Measurements from ENCODE around the gene GRAMD4. TPM values are rescaled to one million over a fixed set of nuclear protein-coding genes. Genes with fewer than 3 reads are reported as not detected.
A peak's percentile ranks its signal among the peaks of the same experiment; 100 is the strongest.

Gene GRAMD4, protein sequence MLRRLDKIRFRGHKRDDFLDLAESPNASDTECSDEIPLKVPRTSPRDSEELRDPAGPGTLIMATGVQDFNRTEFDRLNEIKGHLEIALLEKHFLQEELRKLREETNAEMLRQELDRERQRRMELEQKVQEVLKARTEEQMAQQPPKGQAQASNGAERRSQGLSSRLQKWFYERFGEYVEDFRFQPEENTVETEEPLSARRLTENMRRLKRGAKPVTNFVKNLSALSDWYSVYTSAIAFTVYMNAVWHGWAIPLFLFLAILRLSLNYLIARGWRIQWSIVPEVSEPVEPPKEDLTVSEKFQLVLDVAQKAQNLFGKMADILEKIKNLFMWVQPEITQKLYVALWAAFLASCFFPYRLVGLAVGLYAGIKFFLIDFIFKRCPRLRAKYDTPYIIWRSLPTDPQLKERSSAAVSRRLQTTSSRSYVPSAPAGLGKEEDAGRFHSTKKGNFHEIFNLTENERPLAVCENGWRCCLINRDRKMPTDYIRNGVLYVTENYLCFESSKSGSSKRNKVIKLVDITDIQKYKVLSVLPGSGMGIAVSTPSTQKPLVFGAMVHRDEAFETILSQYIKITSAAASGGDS
- total RNA-seq (100 to 1,000 TPM in 3 of 10 donors, 10 to 100 TPM in 7; 53.9 to 143 (median 71.0) TPM), polyA plus RNA-seq (10 to 100 TPM; 29.3 to 33.3 TPM)
- long read RNA-seq, donor 1, full-length matches to known transcripts = 10 of 203 reads
- long read RNA-seq, donor 1, partial matches to known transcripts = 49 of 203 reads
- long read RNA-seq, donor 1, other reads (novel, unspliced or antisense) = 144 of 203 reads
- long read RNA-seq, donor 2, partial matches to known transcripts = 27 of 104 reads
- long read RNA-seq, donor 2, other reads (novel, unspliced or antisense) = 74 of 104 reads
- long read RNA-seq, donor 3, partial matches to known transcripts = 118 of 169 reads
- long read RNA-seq, donor 3, other reads (novel, unspliced or antisense) = 51 of 169 reads

DNA sequence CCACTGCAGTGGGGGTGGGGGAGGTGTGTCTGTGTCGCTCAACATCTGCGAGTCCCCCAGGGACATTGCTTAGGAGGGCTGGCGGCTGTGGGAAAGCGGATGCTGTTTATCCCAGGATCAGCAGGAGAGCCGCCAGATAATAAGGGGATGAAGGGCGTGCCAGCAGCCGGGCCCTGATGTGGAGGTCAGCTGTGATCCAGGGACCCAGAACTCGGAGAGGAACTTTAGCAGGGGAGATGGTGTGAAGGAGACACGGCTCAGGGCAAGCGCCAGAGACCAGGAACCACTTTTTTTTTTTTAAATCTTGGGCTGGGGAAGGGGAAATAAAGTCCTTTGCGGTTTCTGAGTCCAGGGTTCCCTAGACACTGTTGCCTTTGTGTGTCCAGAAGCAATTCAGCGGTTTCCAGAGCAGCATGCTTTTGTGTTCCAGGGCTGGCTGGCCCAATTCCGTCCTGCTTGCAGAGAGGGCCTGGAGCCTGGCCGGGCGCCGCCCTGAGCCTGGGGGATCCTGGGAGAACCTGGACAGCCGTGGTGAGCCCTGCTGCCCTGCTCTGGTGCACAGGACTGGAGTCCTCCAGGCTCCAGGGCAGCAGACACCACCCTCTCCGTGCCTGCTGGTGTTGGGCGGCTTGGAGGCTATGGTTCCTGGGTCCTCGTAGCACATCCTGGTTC, at the start of gene GRAMD4:
Gene GRAMD4 (plus strand): TSS at position 557 of the 672 bp plus-strand sequence. CDS start 6,414 bp downstream, outside the sequence.
- peak; percentile 72 to 74 for DNase-seq
- intact Hi-C loops (cut with DNase I) = loop anchor here in 4 of 10 donors (5.0 kb wide), 2 partner anchors 33 to 43 kb away; no protein-coding TSS in a partner anchor
- 13 to 16% methylated on average over 20 of the region's 20 CpGs for WGBS, 2 donors

DNA sequence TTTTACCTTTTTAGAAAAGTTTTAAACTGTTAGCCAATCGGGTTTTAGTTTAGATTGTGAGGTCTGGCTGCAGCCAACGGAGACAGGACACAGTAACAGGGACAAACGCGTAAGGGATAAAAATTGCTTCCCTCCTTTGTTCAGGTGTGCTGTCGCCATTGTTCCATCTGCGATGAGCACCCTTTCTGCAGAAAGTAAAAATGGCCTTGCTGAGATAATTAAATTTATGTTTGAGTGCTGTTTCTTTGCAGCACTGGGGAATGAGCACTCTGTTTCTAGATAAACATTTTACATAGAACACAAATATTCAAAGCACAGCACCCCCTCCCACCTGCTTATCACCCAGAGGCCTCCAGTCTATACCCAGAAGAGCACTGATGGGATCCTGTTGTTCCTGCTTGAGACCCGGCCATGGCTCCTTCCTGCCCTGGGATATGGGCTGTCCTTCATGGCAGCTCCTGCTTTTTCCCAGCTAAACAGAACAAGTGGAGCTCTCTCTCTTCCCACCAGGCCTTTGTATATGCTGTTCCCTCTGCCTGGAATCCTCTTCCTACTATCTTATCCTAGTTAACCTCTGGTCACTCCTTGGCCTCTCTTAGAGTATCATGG, 48.4 kb upstream of the GRAMD4 start:
- WGBS, 2 donors = 84 to 94% methylated on average over 7 of the region's 7 CpGs

More for the DNA sequence above, at the start of gene GRAMD4:
- Histone ChIP-seq H3K36me3 (no peaks in the 10 kb centered on the region), H3K27me3 (no peaks in the 10 kb centered on the region), H3K9me3 (no peaks in the 10 kb centered on the region), H3K4me3 (peak within 1 kb of the TSS in 1 of 10 donors; percentile 28), H3K4me1 (peaks cover 36 to 79% (median 66%) of the 10 kb centered on the region in 9 donors), H3K27ac (peak within 1 kb of the TSS; percentile 44 to 87 (median 80))
- ATAC-seq = peak; percentile 18 to 74 (median 56)
- TF ChIP-seq, protein P1, sequence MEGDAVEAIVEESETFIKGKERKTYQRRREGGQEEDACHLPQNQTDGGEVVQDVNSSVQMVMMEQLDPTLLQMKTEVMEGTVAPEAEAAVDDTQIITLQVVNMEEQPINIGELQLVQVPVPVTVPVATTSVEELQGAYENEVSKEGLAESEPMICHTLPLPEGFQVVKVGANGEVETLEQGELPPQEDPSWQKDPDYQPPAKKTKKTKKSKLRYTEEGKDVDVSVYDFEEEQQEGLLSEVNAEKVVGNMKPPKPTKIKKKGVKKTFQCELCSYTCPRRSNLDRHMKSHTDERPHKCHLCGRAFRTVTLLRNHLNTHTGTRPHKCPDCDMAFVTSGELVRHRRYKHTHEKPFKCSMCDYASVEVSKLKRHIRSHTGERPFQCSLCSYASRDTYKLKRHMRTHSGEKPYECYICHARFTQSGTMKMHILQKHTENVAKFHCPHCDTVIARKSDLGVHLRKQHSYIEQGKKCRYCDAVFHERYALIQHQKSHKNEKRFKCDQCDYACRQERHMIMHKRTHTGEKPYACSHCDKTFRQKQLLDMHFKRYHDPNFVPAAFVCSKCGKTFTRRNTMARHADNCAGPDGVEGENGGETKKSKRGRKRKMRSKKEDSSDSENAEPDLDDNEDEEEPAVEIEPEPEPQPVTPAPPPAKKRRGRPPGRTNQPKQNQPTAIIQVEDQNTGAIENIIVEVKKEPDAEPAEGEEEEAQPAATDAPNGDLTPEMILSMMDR (IDR thresholded peaks at IDR 0.05) = no peak

DNA sequence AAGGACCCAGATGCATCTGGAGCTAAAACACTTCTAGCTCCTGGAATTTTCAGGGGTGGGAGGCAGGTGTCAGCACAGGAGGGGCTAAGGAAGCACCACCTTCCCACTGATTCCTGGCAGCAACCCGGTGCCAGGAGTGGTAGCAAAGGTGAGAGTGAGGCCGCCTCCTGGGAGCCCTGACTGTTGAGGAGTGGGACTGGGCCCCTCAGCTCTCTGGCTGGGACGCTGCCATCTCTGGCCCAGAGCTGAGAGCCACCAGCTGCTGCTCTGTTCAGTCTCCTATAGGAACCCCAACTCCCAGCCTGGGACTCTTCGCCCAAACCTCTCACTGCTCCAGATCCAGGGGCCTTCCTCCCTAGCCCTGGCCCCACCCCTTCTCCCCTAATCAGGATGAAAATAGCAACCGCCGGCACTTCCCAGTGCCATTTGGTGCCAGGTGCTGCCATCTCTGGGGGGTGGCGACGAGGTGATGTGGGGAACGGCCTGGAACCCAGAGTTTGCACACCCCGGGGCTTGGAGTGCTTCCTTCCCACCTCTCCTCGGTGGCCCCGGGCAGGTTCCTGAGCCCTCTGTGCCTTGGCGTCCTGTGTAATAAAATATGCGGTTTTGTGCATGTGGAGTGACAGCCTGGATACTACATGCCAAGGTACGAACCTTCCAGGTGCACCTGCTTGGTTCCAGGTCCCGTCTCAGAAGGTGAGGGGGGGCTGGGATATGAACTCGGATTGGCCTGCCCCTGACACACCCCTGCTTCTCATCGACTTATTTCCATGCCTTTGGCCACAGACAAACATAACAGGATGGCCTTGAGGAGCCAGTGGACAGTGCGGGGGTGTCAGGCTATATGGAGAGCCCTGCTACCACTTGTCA, 47.0 kb upstream of the GRAMD4 start:
- peak in 3 of 8 donors; percentile 4 to 36 (median 13) for ATAC-seq
- DNase-seq = peak in 1 of 2 donors; percentile 43
- TF ChIP-seq, protein P1 (IDR thresholded peaks at IDR 0.05) = no peak
- peak overlapping the region in 4 of 10 donors; percentile 6 to 43 (median 26) for H3K27ac ChIP-seq
- no peaks in the 10 kb centered on the region for H3K27me3 ChIP-seq
- peaks cover 13 to 44% (median 36%) of the 10 kb centered on the region in 9 donors for H3K4me1 ChIP-seq
- peaks cover 0 to 22% (median 6%) of the 10 kb centered on the region in 11 donors for H3K9me3 ChIP-seq
- no peaks in the 10 kb centered on the region for H3K36me3 ChIP-seq
- intact Hi-C loops (cut with DNase I) = loop anchor here in 2 of 10 donors (5.0 to 10.0 kb wide), 2 partner anchors 79 to 82 kb away; no protein-coding TSS in a partner anchor
- 59 to 75% methylated on average over 19 of the region's 19 CpGs for WGBS, 2 donors
- no peak overlapping the region for H3K4me3 ChIP-seq

More for the DNA sequence above, 48.4 kb upstream of the GRAMD4 start:
- H3K27ac ChIP-seq = no peak overlapping the region
- H3K27me3 ChIP-seq = no peaks in the 10 kb centered on the region
- H3K36me3 ChIP-seq = no peaks in the 10 kb centered on the region
- peaks cover 12 to 38% (median 30%) of the 10 kb centered on the region in 9 donors for H3K4me1 ChIP-seq
- intact Hi-C loops (cut with DNase I) = loop anchor here in 2 of 10 donors (5.0 to 10.0 kb wide), 2 partner anchors 81 to 83 kb away; no protein-coding TSS in a partner anchor
- no peak for ATAC-seq
- H3K9me3 ChIP-seq = peaks cover 0 to 22% (median 6%) of the 10 kb centered on the region in 11 donors
- no peak for DNase-seq
- TF ChIP-seq, protein P1 (IDR thresholded peaks at IDR 0.05) = no peak
- H3K4me3 ChIP-seq = no peak overlapping the region
